T-helper 17 cell (primary cell): ENCODE results near the gene ATAT1. TPM values are rescaled to one million over a fixed set of nuclear protein-coding genes. Genes with fewer than 3 reads are reported as not detected.

Experiments used
- ATAC-seq: fragments of 150-1000 bp; cut with Tn5 transposase; 2 replicates; pipeline ENCODE4 v1.10.0; 2021; ENCODE audit warnings: mild to moderate bottlenecking, moderate library complexity
- DNase-seq, 3 donors: peaks; one replicate each; pipeline versions ENCODE4 v3.0.0 to v3.0.0-alpha.2; 2020 to 2021
- H3K9me3 ChIP-seq: one replicate; pipeline ENCODE4 v1.7.0; 2013; ENCODE audit warnings: low read length, mild to moderate bottlenecking; ENCODE audit not compliant: control insufficient read depth, poor library complexity, severe bottlenecking
- H3K27ac Mint-ChIP-seq: one replicate; pipeline ENCODE4 v1.8.0; 2022; ENCODE audit warnings: mild to moderate bottlenecking, moderate library complexity, mixed read lengths
- H3K27me3 Mint-ChIP-seq: one replicate; pipeline ENCODE4 v1.8.0; 2022; ENCODE audit warnings: mixed read lengths
- H3K36me3 Mint-ChIP-seq: one replicate; pipeline ENCODE4 v1.8.0; 2022; ENCODE audit warnings: low read depth, mixed read lengths
- H3K4me1 Mint-ChIP-seq: one replicate; pipeline ENCODE4 v1.8.0; 2022; ENCODE audit warnings: mild to moderate bottlenecking, mixed read lengths
- H3K4me3 Mint-ChIP-seq: one replicate; pipeline ENCODE4 v1.8.0; 2022; ENCODE audit warnings: mild to moderate bottlenecking, moderate library complexity, mixed read lengths
- total RNA-seq, 4 donors: library from RNA in 2 of 4; stranded (reverse) in 2 of 4; gene quantifications; one replicate each; pipeline ENCODE4 v1.2.3 and lab custom pipeline; 2022 to 2026

Gene ATAT1
- total RNA-seq, 2 donors from 2014 or later: 5.6 to 6.6 TPM

DNA sequence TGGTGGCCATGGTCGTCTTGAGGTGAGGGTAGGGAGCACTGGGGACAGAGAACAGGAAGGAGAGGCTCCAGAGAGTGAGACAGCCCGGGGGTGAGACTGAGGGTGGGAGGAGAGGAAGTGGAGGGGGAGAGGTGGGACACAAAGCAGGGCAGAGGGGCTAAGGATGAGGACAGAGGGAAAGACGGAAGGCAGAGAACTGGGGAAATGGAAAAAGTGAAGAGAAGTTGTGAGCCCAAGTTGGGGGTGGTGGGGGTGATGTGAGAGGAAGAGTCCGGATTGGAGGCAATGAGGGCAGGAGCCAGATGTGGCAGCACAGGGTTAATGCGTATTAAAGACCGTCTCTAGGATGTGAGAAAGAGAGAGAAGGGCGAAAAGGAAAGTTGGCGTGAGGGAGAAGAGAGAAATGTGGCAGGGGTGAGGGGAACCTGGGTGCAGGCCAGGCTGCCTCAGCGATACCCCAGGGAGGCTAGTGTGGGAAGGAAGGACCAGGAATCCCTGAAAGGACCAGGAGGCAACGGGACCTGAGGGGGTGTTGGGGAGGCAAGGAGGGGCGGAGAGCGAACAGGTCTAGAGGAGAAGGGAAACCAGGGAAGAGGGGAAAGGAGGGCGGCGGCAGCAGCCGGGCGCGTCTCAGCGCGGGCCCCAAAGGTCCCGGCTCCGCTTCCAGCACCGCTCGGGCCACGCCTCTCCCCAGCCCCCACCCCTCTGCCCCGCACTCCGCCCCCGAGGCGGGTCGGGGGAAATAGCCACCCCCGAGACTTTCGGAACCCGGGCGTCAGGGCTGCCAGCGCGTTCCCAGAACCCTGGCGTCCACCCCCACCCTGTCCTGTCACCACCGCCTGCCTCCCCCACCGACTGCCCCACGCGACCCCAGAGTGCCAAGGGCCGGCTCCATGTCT, 59.6 kb downstream of the ATAT1 start, which contains the start of gene PPP1R18:
Gene PPP1R18 (minus strand): TSS at position 637 of the 899 bp plus-strand sequence. CDS start 627 bp downstream, at position 10.
- peak within 1 kb of the TSS; percentile 100 for H3K4me3 Mint-ChIP-seq
- H3K27me3 Mint-ChIP-seq: no peaks in the 10 kb centered on the region
- peaks cover 30% of the 10 kb centered on the region for H3K36me3 Mint-ChIP-seq
- peaks cover 56% of the 10 kb centered on the region for H3K4me1 Mint-ChIP-seq
- peak within 1 kb of the TSS; percentile 97 for H3K27ac Mint-ChIP-seq
- ATAC-seq: peak; percentile 61
- DNase-seq: peak; percentile 69 to 80 (median 78)
- no peaks in the 10 kb centered on the region for H3K9me3 ChIP-seq

DNA sequence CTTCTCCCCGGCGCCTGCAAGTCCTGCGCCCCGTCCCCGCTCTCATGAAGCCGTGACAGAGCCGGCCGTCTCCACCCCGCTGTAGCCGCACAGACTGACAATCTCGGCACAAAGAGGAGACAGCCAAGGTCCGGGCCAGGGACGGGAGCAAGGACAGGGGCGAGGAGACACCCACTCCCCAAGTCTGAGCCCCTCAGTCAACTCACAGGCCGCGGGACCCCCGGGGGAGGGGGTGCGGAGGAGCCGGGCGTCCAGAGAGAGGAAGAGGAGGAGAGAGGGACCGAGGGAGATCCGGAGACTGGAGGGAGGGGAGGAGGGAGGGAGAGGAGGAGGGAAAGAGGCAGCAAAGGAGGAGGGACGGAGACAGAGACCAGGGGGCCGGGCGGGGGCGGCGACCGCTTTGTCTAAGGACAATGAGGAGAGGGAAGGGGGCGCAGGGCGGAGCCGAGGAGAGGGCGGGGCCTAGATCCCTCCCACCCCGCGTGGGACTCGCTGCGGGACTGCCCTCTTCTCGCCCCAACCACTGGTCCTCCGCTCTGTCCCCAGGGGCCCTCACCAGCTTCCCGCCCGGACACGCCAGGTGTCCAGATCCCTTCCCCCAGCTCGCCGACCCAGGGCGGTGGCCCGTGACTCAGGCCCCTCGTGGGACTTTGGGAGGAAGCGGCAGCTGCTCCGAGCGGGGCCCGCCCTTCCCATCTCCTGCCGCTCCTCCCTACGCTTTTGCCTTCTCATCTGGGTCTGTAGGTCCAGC, 60.4 kb downstream of the ATAT1 start:
- H3K27ac Mint-ChIP-seq: peak overlapping the region; percentile 97
- H3K27me3 Mint-ChIP-seq: no peaks in the 10 kb centered on the region
- H3K4me1 Mint-ChIP-seq: peaks cover 52% of the 10 kb centered on the region
- H3K36me3 Mint-ChIP-seq: peaks cover 29% of the 10 kb centered on the region
- H3K9me3 ChIP-seq: no peaks in the 10 kb centered on the region
- H3K4me3 Mint-ChIP-seq: peak overlapping the region; percentile 100
- ATAC-seq: peak; percentile 36
- peak; percentile 32 to 77 (median 76) for DNase-seq

DNA sequence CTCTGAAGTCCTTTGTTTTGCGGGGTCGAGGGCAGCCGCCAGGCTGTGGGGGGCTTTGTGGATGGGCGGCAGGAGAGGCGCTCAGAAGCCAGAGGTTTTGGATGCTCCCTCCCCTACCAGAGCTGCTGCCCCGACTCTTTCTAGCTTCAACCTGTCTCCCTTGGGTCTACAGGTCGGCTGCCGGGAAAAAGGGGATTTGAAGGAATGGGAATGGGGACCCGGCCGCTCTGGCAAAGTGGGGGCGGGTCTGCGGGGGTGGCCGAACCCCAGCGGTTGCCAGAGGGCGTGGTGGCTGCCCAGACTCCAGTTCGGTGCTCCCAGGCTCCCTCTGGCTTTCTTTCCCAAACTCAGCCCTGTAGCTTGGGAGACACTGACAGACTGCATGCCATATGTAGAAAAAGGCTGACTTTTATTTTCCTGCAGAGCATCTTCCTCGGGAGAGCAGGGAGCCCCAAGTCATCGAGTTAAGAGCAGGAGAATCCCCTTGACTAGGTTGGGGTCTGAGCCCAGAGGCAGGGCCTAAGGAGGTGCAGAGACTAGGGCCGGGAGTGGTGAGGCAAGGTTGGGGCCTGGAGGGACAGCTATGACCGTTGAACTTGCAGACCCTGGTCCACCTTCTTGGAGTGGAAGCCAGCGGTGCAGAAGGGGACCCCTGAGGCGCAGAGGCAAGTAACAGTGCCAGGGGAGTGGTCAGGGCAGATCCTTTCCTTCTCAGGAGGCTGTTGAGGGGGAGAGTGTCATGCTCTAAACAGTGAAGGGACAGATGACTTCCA, 61.2 kb downstream of the ATAT1 start:
- DNase-seq (no peak), ATAC-seq (no peak)
- Mint-ChIP-seq H3K27ac (peak overlapping the region; percentile 97), H3K4me1 (peaks cover 48% of the 10 kb centered on the region), H3K4me3 (peak overlapping the region; percentile 100), H3K36me3 (peaks cover 26% of the 10 kb centered on the region), H3K27me3 (no peaks in the 10 kb centered on the region)
- no peaks in the 10 kb centered on the region for H3K9me3 ChIP-seq

DNA sequence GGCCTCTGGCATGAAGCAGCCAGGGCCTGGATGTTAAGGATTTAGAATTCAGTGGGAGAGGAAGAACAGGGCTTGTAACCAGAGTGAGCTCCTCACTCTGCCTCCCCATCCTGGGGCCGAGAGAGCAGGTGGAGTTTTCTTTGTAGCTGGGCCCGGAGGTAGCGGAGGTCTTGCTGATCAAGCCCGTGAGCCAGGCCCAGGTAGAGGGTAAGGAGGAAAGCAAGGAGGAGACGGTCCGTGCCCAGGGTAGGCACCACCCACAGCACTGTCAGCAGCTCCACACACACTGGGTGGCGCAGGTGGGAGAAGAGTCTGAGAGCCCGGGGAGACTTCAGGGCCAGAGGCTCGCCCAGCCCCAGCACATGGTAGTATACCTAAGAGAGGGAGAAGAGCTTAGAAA, 61.9 kb downstream of the ATAT1 start:
- Mint-ChIP-seq H3K27me3 (no peaks in the 10 kb centered on the region), H3K27ac (peak overlapping the region; percentile 97), H3K4me1 (peaks cover 48% of the 10 kb centered on the region), H3K36me3 (peaks cover 23% of the 10 kb centered on the region), H3K4me3 (peak overlapping the region; percentile 100)
- no peak for DNase-seq
- ATAC-seq: no peak
- no peaks in the 10 kb centered on the region for H3K9me3 ChIP-seq

DNA sequence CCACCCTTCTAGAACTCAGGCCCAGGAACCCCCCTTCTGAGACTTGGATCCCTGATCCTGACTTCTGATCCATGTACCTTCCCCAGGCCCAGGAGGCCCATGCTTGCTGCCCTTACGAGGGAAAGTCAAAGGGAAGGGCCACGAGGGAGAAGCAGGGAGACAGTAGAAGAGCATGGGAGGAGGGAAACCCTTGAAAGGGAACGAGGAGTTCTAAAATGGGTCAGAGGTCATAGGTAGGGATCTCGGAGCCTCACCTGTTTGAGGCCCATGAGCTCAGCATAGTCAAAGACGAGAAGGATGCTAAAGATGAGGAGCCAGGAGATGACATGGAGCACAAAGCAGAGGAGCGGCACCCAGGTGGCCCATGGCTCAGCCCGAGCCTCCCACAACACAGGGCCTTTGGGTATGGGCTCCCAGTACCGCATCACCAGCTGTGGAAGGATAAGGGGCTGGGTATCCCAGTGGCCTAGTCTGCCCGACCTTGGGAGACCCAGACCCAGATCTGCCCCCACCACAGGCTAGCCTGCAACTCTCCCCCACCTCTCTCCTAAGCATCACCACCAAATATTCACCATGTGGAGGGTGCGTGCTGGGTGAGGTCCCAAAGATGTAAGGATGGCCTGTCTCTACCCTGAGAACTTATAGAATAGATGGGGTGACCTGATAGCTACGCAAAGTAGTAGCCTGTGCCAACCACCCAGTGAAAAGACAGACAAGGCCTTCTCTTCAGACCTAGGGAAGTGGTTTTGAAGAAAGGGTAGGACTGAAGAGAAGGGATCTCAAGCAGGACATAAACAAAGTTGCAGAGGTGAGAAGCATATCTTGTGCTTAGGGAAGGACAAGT, 62.6 kb downstream of the ATAT1 start:
- H3K36me3 Mint-ChIP-seq: peaks cover 18% of the 10 kb centered on the region
- H3K27me3 Mint-ChIP-seq: no peaks in the 10 kb centered on the region
- H3K9me3 ChIP-seq: no peaks in the 10 kb centered on the region
- H3K27ac Mint-ChIP-seq: peak overlapping the region; percentile 97
- H3K4me3 Mint-ChIP-seq: peak overlapping the region; percentile 100
- DNase-seq (no peak), ATAC-seq (no peak)
- peaks cover 44% of the 10 kb centered on the region for H3K4me1 Mint-ChIP-seq

DNA sequence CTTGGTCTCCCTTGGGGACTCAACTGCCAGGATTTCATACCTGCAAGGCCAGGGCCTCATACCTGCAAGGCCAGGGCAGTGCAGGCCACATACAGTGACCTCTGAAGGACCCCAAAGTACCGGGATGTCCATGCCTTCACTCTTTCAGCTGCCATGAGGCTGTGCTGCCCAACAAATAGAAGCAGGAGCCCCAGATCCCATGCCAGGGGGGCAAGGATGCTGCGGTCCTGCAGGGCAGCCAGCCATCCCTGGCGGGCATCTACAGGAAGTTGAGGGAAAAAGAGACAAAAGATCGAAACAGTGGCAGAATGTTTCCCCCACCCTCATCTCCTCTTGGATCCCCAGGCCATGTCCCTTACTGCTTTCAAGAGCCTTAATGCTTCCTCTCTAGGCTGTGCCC, 63.3 kb downstream of the ATAT1 start:
- Mint-ChIP-seq H3K27me3 (no peaks in the 10 kb centered on the region), H3K36me3 (peaks cover 14% of the 10 kb centered on the region), H3K27ac (peak overlapping the region; percentile 97), H3K4me1 (peaks cover 42% of the 10 kb centered on the region), H3K4me3 (peak overlapping the region; percentile 92)
- DNase-seq (no peak), ATAC-seq (no peak)
- H3K9me3 ChIP-seq: no peaks in the 10 kb centered on the region

DNA sequence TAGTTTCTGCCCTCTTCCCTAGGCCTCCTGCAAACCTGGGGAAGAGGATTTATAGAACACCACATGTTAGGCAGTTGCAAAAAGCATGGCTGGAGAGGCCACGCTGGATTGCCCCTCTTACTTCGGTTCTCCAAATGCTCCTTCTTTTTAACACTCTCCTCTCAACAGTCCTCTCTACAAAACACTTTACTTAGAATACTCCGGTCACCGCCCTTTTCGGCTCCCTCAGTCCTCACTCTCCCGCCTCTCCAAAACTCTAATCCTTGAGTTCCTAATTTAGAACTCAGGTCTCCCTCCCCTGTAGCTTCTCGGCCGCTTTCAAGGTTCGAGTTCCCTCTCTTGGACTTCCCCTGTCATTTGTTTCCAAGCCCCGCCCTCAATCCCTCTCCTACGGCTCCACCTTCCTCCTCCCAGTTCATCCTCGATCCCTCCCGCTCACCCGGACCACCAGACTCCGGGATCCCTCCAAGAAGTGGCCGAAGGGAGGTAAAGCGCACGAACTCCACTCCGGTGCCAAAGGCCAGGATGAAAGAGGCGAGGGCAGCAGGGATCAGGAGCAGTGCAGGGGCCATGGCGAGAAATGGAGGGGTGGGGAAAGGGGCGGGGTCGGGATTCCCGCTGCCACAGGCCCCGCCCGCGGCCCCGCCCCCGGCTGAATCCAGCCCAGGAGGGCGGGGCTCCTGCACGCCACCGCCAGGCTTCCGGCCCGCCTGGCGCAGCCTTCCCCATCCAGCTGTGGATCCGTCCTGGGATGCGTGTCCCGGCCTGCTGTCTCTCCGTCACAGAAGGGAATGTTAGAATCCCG, 63.9 kb downstream of the ATAT1 start, which contains the start of gene NRM:
Gene NRM (minus strand): TSS at position 582 of the 805 bp plus-strand sequence. CDS start 10 bp downstream, at position 572.
- no peaks in the 10 kb centered on the region for H3K9me3 ChIP-seq
- Mint-ChIP-seq H3K27ac (peak within 1 kb of the TSS; percentile 97), H3K27me3 (no peaks in the 10 kb centered on the region), H3K4me3 (peak within 1 kb of the TSS; percentile 92), H3K36me3 (peaks cover 7% of the 10 kb centered on the region), H3K4me1 (peaks cover 36% of the 10 kb centered on the region)
- DNase-seq: peak; percentile 43 to 81 (median 74)
- ATAC-seq: peak; percentile 35

DNA sequence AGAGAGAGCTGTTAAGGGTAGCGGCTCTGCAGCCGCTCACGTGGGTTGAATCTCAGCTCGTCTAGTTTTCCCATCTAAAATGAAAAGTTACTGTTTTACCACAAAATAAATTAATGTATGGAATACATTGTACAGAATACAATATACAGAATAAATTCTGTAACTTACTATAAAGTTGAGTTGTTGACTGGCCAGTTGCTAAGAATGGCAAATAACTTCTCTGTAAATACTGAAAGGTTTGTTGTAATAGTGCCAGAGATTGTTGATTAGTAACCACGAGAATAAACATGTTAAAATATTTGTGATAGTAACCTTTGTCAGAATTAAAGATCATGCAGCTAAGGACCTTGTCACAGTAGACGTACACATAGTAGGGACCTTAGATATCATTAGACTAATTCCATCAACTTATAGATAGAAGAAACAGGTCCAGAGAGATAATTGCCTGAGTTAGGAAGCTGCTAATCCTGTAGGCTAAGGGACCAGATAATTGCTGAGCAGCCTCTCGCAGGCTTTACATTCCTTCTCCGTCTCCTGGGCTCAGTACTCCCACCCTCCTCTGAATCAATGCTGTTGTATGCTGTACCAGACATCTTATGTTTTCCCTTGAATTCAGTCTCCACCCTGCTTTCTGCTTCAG, 64.7 kb downstream of the ATAT1 start:
- peak overlapping the region; percentile 92 for H3K4me3 Mint-ChIP-seq
- DNase-seq (no peak), ATAC-seq (no peak)
- peaks cover 33% of the 10 kb centered on the region for H3K4me1 Mint-ChIP-seq
- H3K36me3 Mint-ChIP-seq: peaks cover 1% of the 10 kb centered on the region
- H3K27me3 Mint-ChIP-seq: no peaks in the 10 kb centered on the region
- H3K9me3 ChIP-seq: no peaks in the 10 kb centered on the region
- peak overlapping the region; percentile 97 for H3K27ac Mint-ChIP-seq

Other genes with a start within 250 kb of the ATAT1 start
- 1,000 to 10,000 TPM; 1,324 to 1,494 TPM for gene HLA-E, start 137.4 kb upstream of the ATAT1 start, total RNA-seq
- gene GNL1, start 70.4 kb upstream of the ATAT1 start, total RNA-seq: 100 to 1,000 TPM; 178 to 211 TPM
- 10 to 100 TPM; 11.2 to 13.9 TPM for gene PRR3, start 69.6 kb upstream of the ATAT1 start, total RNA-seq
- gene ABCF1, start 55.4 kb upstream of the ATAT1 start, total RNA-seq: 100 to 1,000 TPM in 1 of 2 donors, 10 to 100 TPM in 1; 97.4 to 106 TPM
- gene PPP1R10, start 9.6 kb upstream of the ATAT1 start, total RNA-seq: 100 to 1,000 TPM; 114 to 123 TPM
- gene MRPS18B, start 9.0 kb upstream of the ATAT1 start, total RNA-seq: 10 to 100 TPM; 16.3 to 23.2 TPM
- gene C6orf136, start 20.3 kb downstream of the ATAT1 start, total RNA-seq: 10 to 100 TPM; 32.6 to 37.0 TPM
- 10 to 100 TPM; 23.5 to 25.6 TPM for gene DHX16, start 46.1 kb downstream of the ATAT1 start, total RNA-seq
- 100 to 1,000 TPM in 1 of 2 donors, 10 to 100 TPM in 1; 99.5 to 117 TPM for gene PPP1R18, start 59.8 kb downstream of the ATAT1 start, total RNA-seq
- 1 to 10 TPM; 4.7 to 5.6 TPM for gene NRM, start 64.1 kb downstream of the ATAT1 start, total RNA-seq
- 10 to 100 TPM; 37.4 to 46.5 TPM for gene MDC1, start 90.4 kb downstream of the ATAT1 start, total RNA-seq
- gene TUBB, start 93.5 kb downstream of the ATAT1 start, total RNA-seq: 100 to 1,000 TPM; 104 to 108 TPM
- gene FLOT1, start 115.8 kb downstream of the ATAT1 start, total RNA-seq: 10 to 100 TPM; 25.6 to 39.0 TPM
- 10 to 100 TPM in 1 of 2 donors, 1 to 10 TPM in 1; 9.6 to 11.3 TPM for gene IER3, start 117.7 kb downstream of the ATAT1 start, total RNA-seq